ENCODE data around the gene TXNL4A.

Gene TXNL4A

GRCh38 chr18:79987566-79987965 lies 797 bp downstream of the TXNL4A start:
- H3K9me3 Mint-ChIP-seq, result no peaks in the 10 kb centered on the region
- no peaks in the 10 kb centered on the region for H3K27me3 Mint-ChIP-seq (ENCODE audit: low read depth)
- peaks cover 22% of the 10 kb centered on the region for H3K36me3 Mint-ChIP-seq (ENCODE audit: low read depth)
- TF ChIP-seq CTCF (IDR thresholded peaks at IDR 0.05; ENCODE audit: unreplicated experiment in 3 of 3), result no peak
- H3K27ac Mint-ChIP-seq, result peak overlapping the region; percentile 77 to 98 (median 90)
- peaks cover 23% of the 10 kb centered on the region for H3K4me1 Mint-ChIP-seq
- peak overlapping the region; percentile 91 to 95 (median 94) for H3K4me3 Mint-ChIP-seq

DNA sequence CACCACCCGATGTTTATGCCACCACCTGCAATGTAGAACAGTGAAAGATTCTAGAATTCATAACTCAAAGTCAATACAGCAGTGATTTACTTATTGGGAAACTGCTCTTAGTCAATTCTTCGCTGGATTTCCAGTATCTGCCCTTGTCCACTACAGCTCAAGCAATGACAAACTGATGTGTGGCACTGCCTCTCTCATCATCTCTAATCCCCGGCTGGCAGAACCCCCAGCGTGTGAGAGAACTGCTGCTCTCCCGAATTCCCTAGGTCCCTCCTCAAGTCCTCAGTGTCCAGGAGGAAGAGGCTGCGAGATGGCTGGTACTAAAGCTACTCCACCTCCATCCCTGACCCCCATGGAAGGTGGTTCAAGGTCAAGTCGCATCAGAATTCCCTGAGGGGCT lies 1.6 kb downstream of the TXNL4A start:
- H3K27ac Mint-ChIP-seq, result peak overlapping the region; percentile 65 to 90 (median 77)
- H3K27me3 Mint-ChIP-seq (ENCODE audit: low read depth), result no peaks in the 10 kb centered on the region
- peaks cover 30% of the 10 kb centered on the region for H3K4me1 Mint-ChIP-seq
- H3K9me3 Mint-ChIP-seq, result no peaks in the 10 kb centered on the region
- no peak for TF ChIP-seq CTCF (IDR thresholded peaks at IDR 0.05; ENCODE audit: unreplicated experiment in 3 of 3)
- peaks cover 28% of the 10 kb centered on the region for H3K36me3 Mint-ChIP-seq (ENCODE audit: low read depth)
- peak overlapping the region; percentile 91 to 95 (median 94) for H3K4me3 Mint-ChIP-seq

DNA sequence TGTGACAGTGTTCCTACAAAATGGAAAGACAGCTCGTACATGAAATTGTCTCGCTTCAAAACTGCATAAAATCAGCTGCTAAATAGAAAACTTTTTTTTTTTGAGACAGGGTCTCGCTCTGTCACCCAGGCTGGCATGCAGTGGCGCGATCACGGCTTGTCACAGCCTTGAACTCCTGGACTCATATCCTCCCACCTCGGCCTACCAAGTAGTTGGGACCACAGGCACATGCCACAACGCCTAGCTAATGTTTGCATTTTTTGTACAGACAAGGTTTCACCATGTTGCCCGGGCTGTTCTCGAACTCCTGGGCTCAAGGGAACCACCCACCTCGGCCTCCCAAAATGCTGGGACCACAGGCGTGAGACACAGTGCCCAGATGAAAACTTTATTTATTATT lies 3.2 kb downstream of the TXNL4A start:
- Mint-ChIP-seq H3K36me3 (ENCODE audit: low read depth) (peaks cover 33% of the 10 kb centered on the region), H3K27me3 (ENCODE audit: low read depth) (no peaks in the 10 kb centered on the region), H3K4me1 (peaks cover 36% of the 10 kb centered on the region), H3K9me3 (no peaks in the 10 kb centered on the region), H3K4me3 (peak overlapping the region in 2 of 3 experiments; percentile 29 to 80), H3K27ac (no peak overlapping the region)
- TF ChIP-seq CTCF (IDR thresholded peaks at IDR 0.05; ENCODE audit: unreplicated experiment in 3 of 3), result no peak

- Mint-ChIP-seq H3K27ac (no peak overlapping the region), H3K4me3 (no peak overlapping the region), H3K27me3 (ENCODE audit: low read depth) (no peaks in the 10 kb centered on the region), H3K36me3 (ENCODE audit: low read depth) (peaks cover 41% of the 10 kb centered on the region), H3K4me1 (peaks cover 36% of the 10 kb centered on the region), H3K9me3 (no peaks in the 10 kb centered on the region)
- TF ChIP-seq CTCF (IDR thresholded peaks at IDR 0.05; ENCODE audit: unreplicated experiment in 3 of 3), result no peak
Measured at GRCh38 chr18:79983793-79984192, 4.6 kb downstream of the TXNL4A start.

GRCh38 chr18:79983253-79983652 lies 5.1 kb downstream of the TXNL4A start:
- Mint-ChIP-seq H3K27ac (no peak overlapping the region), H3K4me1 (peaks cover 36% of the 10 kb centered on the region), H3K4me3 (no peak overlapping the region), H3K27me3 (ENCODE audit: low read depth) (no peaks in the 10 kb centered on the region), H3K36me3 (ENCODE audit: low read depth) (peaks cover 41% of the 10 kb centered on the region), H3K9me3 (no peaks in the 10 kb centered on the region)
- no peak for TF ChIP-seq CTCF (IDR thresholded peaks at IDR 0.05; ENCODE audit: unreplicated experiment in 3 of 3)

DNA sequence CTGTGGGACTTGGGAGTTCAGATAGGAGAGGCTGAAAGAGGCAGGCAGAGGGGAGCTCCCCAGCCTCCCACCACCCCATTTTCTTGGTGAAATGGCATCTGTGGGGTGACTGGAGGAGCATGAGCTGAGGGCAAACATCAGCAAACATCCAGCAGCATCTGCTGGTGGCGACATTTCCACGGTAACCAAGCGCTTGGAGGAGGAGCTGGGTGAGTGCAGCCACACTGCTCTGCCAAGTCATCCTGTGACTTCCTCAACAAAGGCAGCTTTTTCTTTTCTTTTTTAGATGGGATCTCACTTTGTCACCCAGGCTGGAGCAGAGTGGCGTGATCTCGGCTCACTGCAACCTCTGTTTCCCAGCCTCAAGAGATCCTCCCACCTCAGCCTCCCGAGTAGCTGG lies 5.6 kb downstream of the TXNL4A start:
- H3K4me1 Mint-ChIP-seq, result peaks cover 35% of the 10 kb centered on the region
- H3K36me3 Mint-ChIP-seq (ENCODE audit: low read depth), result peaks cover 45% of the 10 kb centered on the region
- no peaks in the 10 kb centered on the region for H3K9me3 Mint-ChIP-seq
- H3K27ac Mint-ChIP-seq, result no peak overlapping the region
- no peak overlapping the region for H3K4me3 Mint-ChIP-seq
- no peak for TF ChIP-seq CTCF (IDR thresholded peaks at IDR 0.05; ENCODE audit: unreplicated experiment in 3 of 3)
- H3K27me3 Mint-ChIP-seq (ENCODE audit: low read depth), result no peaks in the 10 kb centered on the region
